Stimulated activated CD4-positive, alpha-beta T cell treated with anti-CD3 and anti-CD28 coated beads, TNF-alpha, amount 100 ng/mL, for 24 hours (primary cell): ENCODE results near the gene BCHE.

ENCODE experiments used
- DNase-seq, 3 experiments: peaks; one replicate each; pipeline ENCODE4 v3.0.0-alpha.2; 2020; ENCODE audit warnings: low read depth in 3 of 3

BCHE gene

DNA sequence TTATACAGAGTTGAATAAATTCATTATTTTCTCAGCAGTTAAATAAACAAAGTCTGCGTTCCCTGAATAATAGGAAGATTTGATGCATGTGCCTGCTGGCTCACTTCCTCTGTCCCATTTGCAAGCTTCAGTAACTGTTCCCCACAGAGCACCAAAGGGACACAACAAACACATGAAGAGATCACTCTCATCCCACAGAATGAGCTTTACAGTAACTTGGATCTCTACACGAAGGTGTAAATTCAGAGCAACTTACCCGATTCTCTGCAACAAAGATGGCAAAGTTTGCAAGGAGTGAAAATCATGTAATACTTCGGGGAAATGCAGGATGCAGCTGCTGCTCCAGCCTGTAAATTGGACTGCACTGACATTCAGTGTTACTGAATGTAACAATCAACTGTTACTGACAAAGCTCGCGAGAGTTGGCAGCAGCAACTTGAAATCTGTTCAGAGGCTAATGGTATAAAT lies at the start of gene BCHE:
BCHE (minus strand) TSS at position 366 of the 468 bp plus-strand sequence. CDS start 6,390 bp downstream, outside the sequence.
- no peak for DNase-seq

GRCh38 chr3:165885558-165886270 lies 48.5 kb upstream of the BCHE start:
- no peak for DNase-seq

DNA sequence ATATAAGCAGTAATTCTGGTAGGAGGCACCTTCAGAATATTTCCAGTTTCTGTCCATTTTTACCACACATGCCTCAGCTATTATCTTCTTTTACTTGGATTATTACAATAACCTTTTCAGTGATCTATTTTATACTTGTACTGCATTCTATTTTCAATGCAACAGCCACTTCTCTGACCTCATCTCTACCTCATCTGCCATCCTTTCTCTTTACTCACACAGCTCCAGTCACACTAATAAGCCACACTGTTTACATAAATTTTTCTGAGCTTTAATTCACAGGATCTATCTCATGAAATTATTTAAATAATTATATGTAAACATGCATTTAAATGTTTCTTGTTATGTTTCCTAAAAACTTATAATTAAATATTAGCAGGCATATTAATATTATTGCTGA lies 47.3 kb upstream of the BCHE start:
- DNase-seq, result no peak

- DNase-seq, result no peak
These were observed 46.7 kb upstream of the BCHE start for GRCh38 chr3:165883863-165884478.

DNA sequence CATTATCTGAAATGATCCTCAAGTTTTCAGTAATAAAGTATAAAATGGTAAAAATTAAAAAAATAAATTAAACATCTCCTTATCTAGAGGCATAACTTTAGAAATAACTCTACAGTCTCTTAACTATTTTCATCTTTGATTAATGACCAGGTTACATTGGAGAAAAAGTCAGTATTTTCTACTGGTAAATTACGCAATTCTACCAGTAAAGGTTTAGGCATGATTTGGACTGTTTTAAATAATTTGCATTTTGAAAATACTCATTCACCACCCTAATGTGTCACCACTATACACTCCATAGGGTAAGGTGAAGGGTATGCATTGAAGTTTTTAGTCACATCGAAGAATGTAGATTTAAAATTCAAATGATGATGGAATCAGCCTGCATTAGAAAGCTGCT lies 45.9 kb upstream of the BCHE start:
- no peak for DNase-seq

GRCh38 chr3:165875644-165876043 lies 38.4 kb upstream of the BCHE start:
- no peak for DNase-seq

DNA sequence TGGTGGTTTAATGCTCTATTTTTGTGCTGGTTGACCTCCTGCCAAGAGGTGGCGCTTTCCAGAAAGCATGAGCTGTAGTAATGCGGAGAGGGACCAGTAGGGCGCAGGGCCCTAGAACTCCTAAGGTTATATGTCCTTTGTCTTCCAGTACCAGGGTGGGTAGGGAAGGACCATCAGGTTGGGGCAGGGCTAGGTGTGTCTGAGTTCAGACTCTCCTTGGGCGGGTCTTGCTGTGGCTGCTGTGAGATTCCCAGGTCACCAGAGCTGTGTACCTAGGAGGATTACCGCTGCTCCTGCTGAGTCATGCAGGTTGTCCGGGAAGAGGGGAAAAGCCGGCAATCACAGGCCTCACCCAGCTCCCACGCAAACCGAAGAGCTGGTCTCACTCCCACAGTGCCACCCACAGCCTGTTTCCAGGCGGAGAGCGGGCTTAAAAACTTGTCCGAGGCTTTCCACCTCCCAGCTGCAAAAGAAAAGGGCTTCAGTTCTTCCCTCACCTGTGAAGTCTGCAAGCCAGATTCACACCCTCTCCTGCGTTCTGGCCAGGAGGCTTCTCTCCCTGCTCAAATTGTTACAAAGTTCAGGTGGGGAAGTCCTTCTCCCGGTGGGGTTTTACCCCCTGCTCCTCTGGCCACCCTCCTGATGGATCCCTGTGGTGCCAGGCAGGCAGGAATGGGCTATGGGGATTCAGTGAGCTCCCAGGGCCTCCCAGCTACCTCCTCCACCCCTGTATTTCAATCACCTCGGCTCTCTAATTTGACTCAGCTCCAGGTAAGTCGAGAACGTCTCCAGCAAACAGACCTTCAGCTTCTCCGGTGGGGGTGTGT lies 37.7 kb upstream of the BCHE start:
- DNase-seq, result no peak

DNA sequence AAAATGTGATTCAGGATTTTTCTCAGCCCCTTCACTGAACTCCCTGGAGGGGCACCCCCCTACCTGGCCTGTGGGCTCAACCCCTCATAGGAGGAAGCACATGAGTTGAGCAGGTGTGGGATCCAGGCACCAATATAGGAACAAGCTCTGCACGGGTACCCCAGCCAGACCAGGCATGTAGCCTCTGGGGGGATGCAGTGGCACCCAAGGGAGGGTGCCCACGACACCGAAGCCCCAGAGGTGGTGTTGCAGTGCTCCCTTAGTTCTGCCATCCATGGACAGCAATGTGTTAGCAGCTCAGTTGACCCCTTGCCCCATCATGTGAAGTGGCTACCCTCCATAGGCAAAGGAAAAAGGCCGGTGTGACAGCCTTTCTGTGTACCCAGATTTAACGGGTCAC lies 30.9 kb upstream of the BCHE start:
- no peak for DNase-seq

DNA sequence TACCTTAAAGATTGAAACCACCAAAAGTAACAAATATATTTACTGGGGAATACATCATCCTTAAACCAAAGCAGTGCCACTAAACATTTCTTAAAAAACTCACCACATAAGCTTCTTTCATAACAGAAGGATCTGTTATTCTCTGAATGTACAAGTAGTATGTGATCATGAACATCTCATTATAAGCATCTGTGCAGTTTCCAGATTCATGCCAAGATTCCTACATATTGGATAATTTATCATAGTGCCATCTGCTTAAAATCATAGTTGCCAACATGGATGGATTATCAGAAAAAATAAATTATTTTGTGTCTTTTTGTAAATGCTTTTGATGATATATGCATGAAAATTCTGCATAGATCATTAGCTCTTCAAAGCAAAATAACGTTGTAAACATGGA lies 21.8 kb upstream of the BCHE start:
- DNase-seq, result no peak

GRCh38 chr3:165855581-165855980 lies 18.4 kb upstream of the BCHE start:
- no peak for DNase-seq

DNA sequence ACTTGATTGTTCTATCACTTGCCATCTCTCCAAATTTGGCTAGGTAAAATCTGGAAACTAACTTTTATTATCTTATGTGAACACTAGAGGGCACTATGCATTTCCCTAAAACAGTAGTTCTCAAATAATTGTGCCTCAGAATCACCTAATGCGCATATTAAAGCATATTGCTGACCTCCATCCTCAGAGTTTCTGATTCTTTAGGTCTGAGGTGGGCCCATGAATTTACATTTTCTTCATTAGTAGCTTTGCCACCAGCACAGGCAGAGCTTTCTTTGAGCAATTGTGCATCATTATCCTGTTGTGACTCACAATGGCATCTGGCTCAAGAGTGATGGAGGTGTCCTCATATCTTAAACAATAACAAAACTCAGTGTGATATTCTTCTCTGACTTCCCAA lies 17.5 kb upstream of the BCHE start:
- no peak for DNase-seq

- no peak for DNase-seq
These were observed 15.5 kb upstream of the BCHE start for GRCh38 chr3:165852711-165853110.

DNA sequence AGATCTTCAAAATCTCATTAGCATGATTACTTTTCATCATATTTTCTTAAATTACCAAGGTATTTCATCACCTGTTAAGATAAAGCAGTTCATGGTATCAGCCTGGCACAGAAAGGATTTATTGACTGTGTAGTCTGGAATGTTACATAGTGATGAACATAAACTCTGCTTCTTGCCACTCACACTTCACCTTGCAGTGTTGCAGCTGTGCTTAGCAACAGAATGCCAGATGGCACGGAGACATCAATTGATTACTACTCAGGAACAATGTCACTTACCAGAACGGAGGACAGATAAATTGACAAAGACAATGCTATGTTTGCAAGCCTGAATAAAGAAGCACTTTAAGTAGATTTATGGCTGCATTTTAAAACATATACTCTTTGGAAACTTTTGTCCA lies 15.0 kb upstream of the BCHE start:
- DNase-seq, result no peak

- DNase-seq, result no peak
These were observed 8.8 kb upstream of the BCHE start for GRCh38 chr3:165846056-165846455.

- no peak for DNase-seq
These were observed 2.3 kb upstream of the BCHE start for GRCh38 chr3:165839296-165840076.

GRCh38 chr3:165837801-165838200 lies 578 bp upstream of the BCHE start:
- no peak for DNase-seq

DNA sequence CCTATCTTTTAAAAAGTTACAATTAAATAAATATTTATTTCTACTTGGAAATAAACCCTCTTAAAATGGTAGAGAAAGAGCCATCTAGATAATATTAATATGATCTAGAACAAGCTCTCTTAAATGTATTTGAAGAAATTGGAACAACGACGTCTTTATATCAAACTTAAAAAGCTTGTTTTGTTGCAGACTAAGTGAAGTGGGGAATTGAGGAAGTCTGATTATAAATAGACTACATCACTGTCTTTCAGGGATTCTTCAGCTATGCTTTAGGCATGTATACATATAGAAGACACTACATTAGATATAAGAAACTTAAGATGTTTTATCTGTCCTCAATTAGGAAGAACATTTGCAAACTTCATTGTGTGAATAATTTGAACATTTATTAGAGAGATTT lies 1.8 kb downstream of the BCHE start:
- DNase-seq, result no peak

- DNase-seq, result no peak
These were observed 6.5 kb downstream of the BCHE start for GRCh38 chr3:165830746-165831145.

- no peak for DNase-seq
These were observed 9.3 kb downstream of the BCHE start for GRCh38 chr3:165827883-165828282.

- no peak for DNase-seq
These were observed 10.0 kb downstream of the BCHE start for GRCh38 chr3:165827233-165827632.

DNA sequence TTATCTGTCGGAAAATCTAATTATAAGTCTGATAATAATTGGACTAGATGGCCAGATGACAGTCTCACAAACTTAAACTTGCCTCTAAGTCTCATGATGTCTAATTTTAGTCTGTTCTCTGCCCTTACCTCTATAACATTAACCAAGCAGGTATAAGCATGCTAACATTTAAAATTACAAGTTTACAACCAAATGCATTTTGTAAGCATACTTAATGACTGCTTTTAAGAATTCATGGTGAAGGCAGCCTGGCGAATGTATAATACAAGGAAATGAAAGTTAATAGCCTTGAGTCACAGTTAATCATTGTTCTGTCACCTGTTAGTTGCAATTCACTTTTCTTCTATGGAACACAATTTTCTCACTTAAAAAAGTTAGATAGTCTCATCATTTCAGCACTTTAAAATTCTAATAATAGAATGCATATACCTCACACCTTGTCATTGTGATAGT lies 16.5 kb downstream of the BCHE start:
- DNase-seq, result no peak
